ENCODE results near the gene YEATS4. TPM values are rescaled to one million over a fixed set of nuclear protein-coding genes. Genes with fewer than 3 reads are reported as not detected.

YEATS4 gene
- total and polyA plus RNA-seq, 2 donors (not counting 1 experiment from before 2014, with no cell fraction given): 17.7 to 18.0 TPM

DNA sequence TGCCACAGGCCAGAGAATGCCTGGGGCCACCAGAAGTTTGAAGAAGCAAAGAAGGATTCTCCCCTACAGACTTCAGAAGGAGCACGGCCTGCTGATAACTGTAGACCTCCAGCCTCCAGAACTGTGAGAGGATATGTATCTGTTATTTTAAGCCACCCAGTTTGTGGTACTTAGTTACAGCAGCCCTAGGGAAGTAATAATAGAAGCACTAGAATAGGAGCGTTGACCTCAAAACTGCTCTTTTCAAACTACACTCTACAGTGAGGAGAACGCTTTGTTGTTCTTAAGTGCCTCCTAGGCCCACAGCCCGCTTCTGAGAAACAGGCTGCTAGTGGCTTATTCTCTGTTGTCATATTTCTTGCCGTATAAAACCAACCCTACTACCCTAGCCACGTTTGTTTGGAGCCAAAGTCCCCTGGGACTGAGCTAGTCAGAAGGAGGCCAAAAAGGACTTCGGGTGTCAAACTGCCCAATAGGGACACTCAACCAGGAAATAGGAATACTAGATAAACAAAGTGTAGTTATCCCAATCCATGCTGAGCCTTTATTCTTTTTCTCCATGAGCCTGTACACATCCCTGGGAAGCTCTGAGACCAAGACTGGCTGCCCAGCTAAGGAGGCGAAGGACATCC is 72.2 kb downstream of the YEATS4 start:
- Histone ChIP-seq H3K79me2 (ENCODE audit: control insufficient read depth, insufficient read depth, low read length) (no peaks in the 10 kb centered on the region), H3K36me3 (replicated peaks in 1 of 2; ENCODE audit: control extremely low read depth in 1 of 2, control insufficient read depth in 1 of 2, extremely low read depth in 1 of 2, insufficient read depth in 2 of 2, low read length in 1 of 2) (no peaks in the 10 kb centered on the region), H2AFZ (ENCODE audit: insufficient read depth, low read depth, low read length, poor library complexity, severe bottlenecking) (no peak overlapping the region), H3K4me2 (replicated peaks; ENCODE audit: low read depth, low read length, poor library complexity, severe bottlenecking) (no peak overlapping the region), H3K4me3 (ENCODE audit: control extremely low read depth in 1 of 5, extremely low read depth in 1 of 5, insufficient read depth in 1 of 5, low read depth in 2 of 5, low read length in 4 of 5) (no peak overlapping the region), H4K20me1 (ENCODE audit: control insufficient read depth, insufficient read depth, low read length, poor library complexity, severe bottlenecking) (no peaks in the 10 kb centered on the region), H3K27ac (ENCODE audit: low read length in 2 of 2) (no peak overlapping the region), H3K9ac (ENCODE audit: low read length) (no peak overlapping the region), H3K27me3 (replicated peaks in 1 of 4; ENCODE audit: control extremely low read depth in 1 of 4, control insufficient read depth in 3 of 4, insufficient read depth in 4 of 4, low read length in 3 of 4) (no peaks in the 10 kb centered on the region), H3K4me1 (ENCODE audit: control insufficient read depth in 2 of 2, insufficient read depth in 2 of 2, low read length in 2 of 2) (no peaks in the 10 kb centered on the region), H3K9me3 (ENCODE audit: control extremely low read depth in 1 of 3, control insufficient read depth in 2 of 3, insufficient read depth in 1 of 3, low read length in 2 of 3) (no peaks in the 10 kb centered on the region)
- Mint-ChIP-seq H3K4me1 (no peaks in the 10 kb centered on the region), H3K4me3 (no peak overlapping the region), H3K9me3 (ENCODE audit: insufficient read depth) (no peaks in the 10 kb centered on the region), H3K27ac (no peak overlapping the region), H3K27me3 (no peaks in the 10 kb centered on the region)
- no peak for ATAC-seq (ENCODE audit: low read depth)
- DNase-seq: no peak
- CTCF ChIA-PET: no interaction called here
- WGBS (ENCODE audit: insufficient coverage): 91% methylated on average over 6 of the region's 8 CpGs
- intact Hi-C loops (cut with micrococcal nuclease): no loop called here
- TF ChIP-seq, protein P1, sequence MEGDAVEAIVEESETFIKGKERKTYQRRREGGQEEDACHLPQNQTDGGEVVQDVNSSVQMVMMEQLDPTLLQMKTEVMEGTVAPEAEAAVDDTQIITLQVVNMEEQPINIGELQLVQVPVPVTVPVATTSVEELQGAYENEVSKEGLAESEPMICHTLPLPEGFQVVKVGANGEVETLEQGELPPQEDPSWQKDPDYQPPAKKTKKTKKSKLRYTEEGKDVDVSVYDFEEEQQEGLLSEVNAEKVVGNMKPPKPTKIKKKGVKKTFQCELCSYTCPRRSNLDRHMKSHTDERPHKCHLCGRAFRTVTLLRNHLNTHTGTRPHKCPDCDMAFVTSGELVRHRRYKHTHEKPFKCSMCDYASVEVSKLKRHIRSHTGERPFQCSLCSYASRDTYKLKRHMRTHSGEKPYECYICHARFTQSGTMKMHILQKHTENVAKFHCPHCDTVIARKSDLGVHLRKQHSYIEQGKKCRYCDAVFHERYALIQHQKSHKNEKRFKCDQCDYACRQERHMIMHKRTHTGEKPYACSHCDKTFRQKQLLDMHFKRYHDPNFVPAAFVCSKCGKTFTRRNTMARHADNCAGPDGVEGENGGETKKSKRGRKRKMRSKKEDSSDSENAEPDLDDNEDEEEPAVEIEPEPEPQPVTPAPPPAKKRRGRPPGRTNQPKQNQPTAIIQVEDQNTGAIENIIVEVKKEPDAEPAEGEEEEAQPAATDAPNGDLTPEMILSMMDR (IDR thresholded peaks at IDR 0.05): no peak
- no peak for TF ChIP-seq EZH2 (IDR thresholded peaks at IDR 0.05; ENCODE audit: borderline replicate concordance, insufficient read depth, low read depth, low read length, poor library complexity, severe bottlenecking)
- POLR2A ChIA-PET: no interaction called here

DNA sequence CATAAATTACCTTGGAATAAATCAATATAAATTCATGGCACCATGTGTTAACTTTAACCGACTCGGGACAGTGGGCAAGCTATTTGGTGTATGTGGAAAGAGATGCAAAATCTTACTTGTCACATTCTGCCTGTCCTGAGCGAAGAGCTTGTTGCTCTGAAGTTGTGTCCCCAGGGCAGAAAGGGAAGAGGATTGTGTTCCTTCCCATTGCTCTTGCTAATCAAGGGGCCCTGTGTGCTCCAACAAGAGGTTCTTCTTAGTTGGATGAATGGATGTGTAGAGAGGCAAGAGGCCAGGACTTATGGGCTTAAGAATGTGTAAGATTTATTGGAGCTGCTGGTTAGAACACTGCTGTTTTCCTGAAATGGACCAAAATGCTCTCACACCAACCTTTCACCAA is 74.1 kb downstream of the YEATS4 start:
- ChIA-PET CTCF (no interaction called here), POLR2A (no interaction called here)
- no peaks in the 10 kb centered on the region for H3K27me3 ChIP-seq (replicated peaks in 1 of 4; ENCODE audit: control extremely low read depth in 1 of 4, control insufficient read depth in 3 of 4, insufficient read depth in 4 of 4, low read length in 3 of 4)
- no peak overlapping the region for H2AFZ ChIP-seq (ENCODE audit: insufficient read depth, low read depth, low read length, poor library complexity, severe bottlenecking)
- H3K36me3 ChIP-seq (replicated peaks in 1 of 2; ENCODE audit: control extremely low read depth in 1 of 2, control insufficient read depth in 1 of 2, extremely low read depth in 1 of 2, insufficient read depth in 2 of 2, low read length in 1 of 2): no peaks in the 10 kb centered on the region
- H3K4me2 ChIP-seq (replicated peaks; ENCODE audit: low read depth, low read length, poor library complexity, severe bottlenecking): no peak overlapping the region
- DNase-seq: no peak
- H3K27me3 Mint-ChIP-seq: no peaks in the 10 kb centered on the region
- no peaks in the 10 kb centered on the region for H3K4me1 Mint-ChIP-seq
- no peak overlapping the region for H3K4me3 ChIP-seq (ENCODE audit: control extremely low read depth in 1 of 5, extremely low read depth in 1 of 5, insufficient read depth in 1 of 5, low read depth in 2 of 5, low read length in 4 of 5)
- TF ChIP-seq, protein P1 (IDR thresholded peaks at IDR 0.05): no peak
- no peak for TF ChIP-seq EZH2 (IDR thresholded peaks at IDR 0.05; ENCODE audit: borderline replicate concordance, insufficient read depth, low read depth, low read length, poor library complexity, severe bottlenecking)
- WGBS (ENCODE audit: insufficient coverage): 92% methylated on average over 1 of the region's 3 CpGs
- ATAC-seq (ENCODE audit: low read depth): no peak
- no peak overlapping the region for H3K4me3 Mint-ChIP-seq
- no peaks in the 10 kb centered on the region for H3K9me3 ChIP-seq (ENCODE audit: control extremely low read depth in 1 of 3, control insufficient read depth in 2 of 3, insufficient read depth in 1 of 3, low read length in 2 of 3)
- intact Hi-C loops (cut with micrococcal nuclease): no loop called here
- H3K9ac ChIP-seq (ENCODE audit: low read length): no peak overlapping the region
- no peaks in the 10 kb centered on the region for H3K9me3 Mint-ChIP-seq (ENCODE audit: insufficient read depth)
- H3K79me2 ChIP-seq (ENCODE audit: control insufficient read depth, insufficient read depth, low read length): no peaks in the 10 kb centered on the region
- H4K20me1 ChIP-seq (ENCODE audit: control insufficient read depth, insufficient read depth, low read length, poor library complexity, severe bottlenecking): no peaks in the 10 kb centered on the region
- no peak overlapping the region for H3K27ac ChIP-seq (ENCODE audit: low read length in 2 of 2)
- H3K4me1 ChIP-seq (ENCODE audit: control insufficient read depth in 2 of 2, insufficient read depth in 2 of 2, low read length in 2 of 2): no peaks in the 10 kb centered on the region
- H3K27ac Mint-ChIP-seq: no peak overlapping the region
